Nephron (organoid): Measurements from ENCODE around the gene CTRB1.

Experiments
- H3K27ac Mint-ChIP-seq, 3 experiments: 2 replicates each; pipeline ENCODE4 v1.8.0; 2020; ENCODE audit warnings: mixed read lengths in 3 of 3, mild to moderate bottlenecking in 2 of 3, moderate library complexity in 1 of 3
- H3K27me3 Mint-ChIP-seq: 2 replicates; pipeline ENCODE4 v1.8.0; 2021; ENCODE audit warnings: low read depth, mild to moderate bottlenecking, moderate library complexity, mixed read lengths
- H3K36me3 Mint-ChIP-seq: 2 replicates; pipeline ENCODE4 v1.8.0; 2020; ENCODE audit warnings: low read depth, mixed read lengths
- H3K4me1 Mint-ChIP-seq: 2 replicates; pipeline ENCODE4 v1.8.0; 2020; ENCODE audit warnings: mixed read lengths
- H3K4me3 Mint-ChIP-seq, 3 experiments: 2 replicates each; pipeline ENCODE4 v1.8.0; 2020; ENCODE audit warnings: mild to moderate bottlenecking in 3 of 3, mixed read lengths in 3 of 3, moderate library complexity in 2 of 3
- H3K9me3 Mint-ChIP-seq: 2 replicates; pipeline ENCODE4 v1.8.0; 2020; ENCODE audit warnings: mixed read lengths
- CTCF ChIP-seq, 3 experiments: fragments of 200-600 bp; sonication (generic); IDR thresholded peaks; one replicate each; pipeline ENCODE4 v1.5.0; 2021; ENCODE audit warnings: antibody characterized with exemption in 3 of 3; ENCODE audit not compliant: unreplicated experiment in 3 of 3

CTRB1 gene

GRCh38 chr16:75224306-75225082 is 5.7 kb downstream of the CTRB1 start:
- no peak for TF ChIP-seq CTCF (IDR thresholded peaks at IDR 0.05; ENCODE audit: unreplicated experiment in 3 of 3)
- Mint-ChIP-seq H3K4me1 (peaks cover 5% of the 10 kb centered on the region), H3K27me3 (no peaks in the 10 kb centered on the region), H3K36me3 (no peaks in the 10 kb centered on the region), H3K27ac (no peak overlapping the region), H3K9me3 (no peaks in the 10 kb centered on the region), H3K4me3 (no peak overlapping the region)

- no peaks in the 10 kb centered on the region for H3K9me3 Mint-ChIP-seq
- H3K4me3 Mint-ChIP-seq, result no peak overlapping the region
Measured at GRCh38 chr16:75225092-75225491, 6.3 kb downstream of the CTRB1 start.

GRCh38 chr16:75225678-75226515 is 7.1 kb downstream of the CTRB1 start:
- H3K4me1 Mint-ChIP-seq, result no peaks in the 10 kb centered on the region
- H3K27me3 Mint-ChIP-seq, result no peaks in the 10 kb centered on the region
- H3K4me3 Mint-ChIP-seq, result no peak overlapping the region
- H3K27ac Mint-ChIP-seq, result no peak overlapping the region
- peaks cover 6% of the 10 kb centered on the region for H3K36me3 Mint-ChIP-seq
- H3K9me3 Mint-ChIP-seq, result no peaks in the 10 kb centered on the region
- TF ChIP-seq CTCF (IDR thresholded peaks at IDR 0.05; ENCODE audit: unreplicated experiment in 3 of 3), result no peak

More at GRCh38 chr16:75225092-75225491, 6.3 kb downstream of the CTRB1 start:
- Mint-ChIP-seq H3K27me3 (no peaks in the 10 kb centered on the region), H3K4me1 (no peaks in the 10 kb centered on the region), H3K36me3 (no peaks in the 10 kb centered on the region), H3K27ac (no peak overlapping the region)
- no peak for TF ChIP-seq CTCF (IDR thresholded peaks at IDR 0.05; ENCODE audit: unreplicated experiment in 3 of 3)

GRCh38 chr16:75226550-75227360 is 8.0 kb downstream of the CTRB1 start:
- Mint-ChIP-seq H3K27ac (no peak overlapping the region), H3K9me3 (no peaks in the 10 kb centered on the region), H3K4me1 (no peaks in the 10 kb centered on the region), H3K27me3 (no peaks in the 10 kb centered on the region), H3K36me3 (peaks cover 12% of the 10 kb centered on the region), H3K4me3 (no peak overlapping the region)
- TF ChIP-seq CTCF (IDR thresholded peaks at IDR 0.05; ENCODE audit: unreplicated experiment in 3 of 3), result no peak

GRCh38 chr16:75227361-75228142 is 8.8 kb downstream of the CTRB1 start:
- Mint-ChIP-seq H3K27ac (no peak overlapping the region), H3K36me3 (peaks cover 14% of the 10 kb centered on the region), H3K4me3 (no peak overlapping the region), H3K9me3 (no peaks in the 10 kb centered on the region), H3K4me1 (no peaks in the 10 kb centered on the region), H3K27me3 (no peaks in the 10 kb centered on the region)
- no peak for TF ChIP-seq CTCF (IDR thresholded peaks at IDR 0.05; ENCODE audit: unreplicated experiment in 3 of 3)
